HCT116 (cell line): ENCODE measurements around the gene CEP41. TPM values are rescaled to one million over a fixed set of nuclear protein-coding genes. Genes with fewer than 3 reads are reported as not detected.

Source experiments
- ATAC-seq: fragments of 200-7000 bp; cut with Tn5 transposase; 2 replicates; pipeline ENCODE4 v1.9.1; 2020; ENCODE audit warnings: mild to moderate bottlenecking, moderate library complexity
- BruUV-seq: library from RNA; stranded (reverse); fragments of 400-500 nt; replicated peaks from 2 replicates; lab custom pipeline; 2021; lab: Mats Ljungman, UMichigan
- CTCF ChIA-PET: fragments of 300-600 bp; sonication (Branson Sonifier 250); formaldehyde crosslinking; loops from one replicate; lab custom pipeline; 2021; ENCODE audit warnings: antibody characterized with exemption; lab: Charles Lee
- POLR2A ChIA-PET: fragments of 300-600, 350-600 bp; sonication (Branson Sonifier 250); formaldehyde crosslinking; loops from one replicate; lab custom pipeline; 2021; ENCODE audit warnings: antibody characterized with exemption; lab: Charles Lee
- RAD21 ChIA-PET, 2 experiments: fragments of 300-600 bp; sonication (Branson Sonifier 250); formaldehyde crosslinking; loops; one replicate each; lab custom pipeline; 2023; ENCODE audit warnings: low total read pairs in 2 of 2; ENCODE audit not compliant: uncharacterized antibody in 2 of 2, unreplicated experiment in 2 of 2, low non-redundant PET in 1 of 2; lab: Charles Lee
- DNase-seq: peaks from one replicate; pipeline ENCODE4 v3.0.0-alpha.2; 2010; ENCODE audit warnings: low read depth, low spot score
- H2AFZ ChIP-seq: fragments of 200-600 bp; shearing (Covaris generic), sonication (generic); 2 replicates; pipeline ENCODE4 v1.6.1; 2017; ENCODE audit warnings: low read depth, mixed run types, mixed read lengths, antibody characterized with exemption, low read length; ENCODE audit not compliant: poor library complexity, severe bottlenecking
- H3K27ac ChIP-seq: 2 replicates; pipeline ENCODE4 v1.5.1; 2012; ENCODE audit warnings: low read depth, low read length
- H3K27me3 ChIP-seq: fragments of 200-600 bp; sonication (generic); 2 replicates; pipeline ENCODE4 v1.6.1; 2016; ENCODE audit warnings: mixed run types, low read length, mixed read lengths; ENCODE audit not compliant: insufficient read depth
- H3K36me3 ChIP-seq, 2 experiments: fragments of 200-500 bp in 1 of 2; fragments of 200-600 bp in 1 of 2; sonication (Bioruptor generic) in 1 of 2; sonication (generic) in 1 of 2; 2 replicates each; pipeline versions ENCODE4 v1.5.1 to v1.6.1; 2014 to 2016; ENCODE audit warnings: low read length in 2 of 2, inconsistent platforms in 1 of 2, mixed read lengths in 1 of 2, mixed run types in 1 of 2; ENCODE audit not compliant: insufficient read depth in 2 of 2, control insufficient read depth in 1 of 2
- H3K4me1 ChIP-seq, 2 experiments: fragments of 200-600 bp in 1 of 2; sonication (generic) in 1 of 2; 2 replicates each; pipeline versions ENCODE4 v1.5.1 to v1.6.1; 2012 to 2017; ENCODE audit warnings: low read length in 2 of 2, inconsistent platforms in 1 of 2, mild to moderate bottlenecking in 1 of 2, mixed read lengths in 1 of 2, mixed run types in 1 of 2, moderate library complexity in 1 of 2; ENCODE audit not compliant: insufficient read depth in 2 of 2, control insufficient read depth in 1 of 2
- H3K4me2 ChIP-seq: fragments of 200-600 bp; sonication (generic); 2 replicates; pipeline ENCODE4 v1.6.1; 2017; ENCODE audit warnings: mixed run types, low read length, mixed read lengths
- H3K4me3 ChIP-seq, 2 experiments: fragments of 200-600 bp in 1 of 2; sonication (generic) in 1 of 2; replicated peaks in 1 of 2; 2 replicates each; pipeline ENCODE4 v1.5.1; 2011 to 2016; ENCODE audit warnings: low read length in 2 of 2, control low read depth in 1 of 2, low read depth in 1 of 2, mild to moderate bottlenecking in 1 of 2, mixed read lengths in 1 of 2, mixed run types in 1 of 2
- H3K79me2 ChIP-seq: fragments of 200-600 bp; sonication (generic); 2 replicates; pipeline ENCODE4 v1.6.1; 2017; ENCODE audit warnings: mild to moderate bottlenecking, mixed run types, low read length, moderate library complexity, mixed read lengths; ENCODE audit not compliant: insufficient read depth
- H3K9ac ChIP-seq: fragments of 200-600 bp; sonication (generic); 2 replicates; pipeline ENCODE4 v1.6.1; 2016; ENCODE audit warnings: low read length, mixed read lengths
- H3K9me2 ChIP-seq: fragments of 200-600 bp; sonication (generic), shearing (Covaris generic); 2 replicates; pipeline ENCODE4 v1.6.1; 2017; ENCODE audit warnings: mixed run types, mild to moderate bottlenecking, moderate library complexity; ENCODE audit not compliant: insufficient read depth
- H3K9me3 ChIP-seq, 2 experiments: fragments of 200-500 bp in 1 of 2; fragments of 200-600 bp in 1 of 2; sonication (Bioruptor generic) in 1 of 2; sonication (generic) in 1 of 2; 2 replicates each; pipeline ENCODE4 v1.6.1; 2014 to 2017; ENCODE audit warnings: low read length in 2 of 2, mixed read lengths in 2 of 2, inconsistent platforms in 1 of 2, low read depth in 1 of 2, mild to moderate bottlenecking in 1 of 2, mixed run types in 1 of 2, moderate library complexity in 1 of 2; ENCODE audit not compliant: control insufficient read depth in 1 of 2, insufficient read depth in 1 of 2
- H4K20me1 ChIP-seq: fragments of 200-600 bp; sonication (generic), shearing (Covaris generic); 2 replicates; pipeline ENCODE4 v1.6.1; 2017; ENCODE audit warnings: mixed run types, mild to moderate bottlenecking, moderate library complexity; ENCODE audit not compliant: insufficient read depth
- EGR1 ChIP-seq: IDR thresholded peaks from 2 replicates; pipeline ENCODE4 v1.6.1; 2012; ENCODE audit warnings: low read depth
- ELF1 ChIP-seq: IDR thresholded peaks from 2 replicates; pipeline ENCODE4 v1.6.1; 2012; ENCODE audit warnings: low read depth, borderline replicate concordance
- intact Hi-C: fragments of 100-400 bp; cut with micrococcal nuclease; formaldehyde crosslinking; loops from 2 replicates; pipeline ENCODE4 v1.10.0; 2022
- total RNA-seq: library from RNA; stranded (reverse); gene quantifications from one replicate; pipeline ENCODE4 v1.2.1, GENCODE V29; 2021; ENCODE audit not compliant: unreplicated experiment
- TF ChIP-seq, protein P1 (sequence below), 3 experiments: fragments of 200-600 bp in 1 of 3; sonication (generic) in 1 of 3; IDR thresholded peaks in 2 of 3; conservative IDR thresholded peaks in 1 of 3; 2 replicates each; pipeline ENCODE4 v1.5.1; 2012 to 2017; ENCODE audit warnings: low read depth in 2 of 3, low read length in 2 of 3, antibody characterized with exemption in 1 of 3, borderline replicate concordance in 1 of 3, control low read depth in 1 of 3, mild to moderate bottlenecking in 1 of 3, mixed read lengths in 1 of 3, mixed run types in 1 of 3, moderate library complexity in 1 of 3; ENCODE audit not compliant: insufficient read depth in 1 of 3

The CEP41 gene
- total RNA-seq, 1 experiment from 2014 or later: 13.6 TPM

DNA sequence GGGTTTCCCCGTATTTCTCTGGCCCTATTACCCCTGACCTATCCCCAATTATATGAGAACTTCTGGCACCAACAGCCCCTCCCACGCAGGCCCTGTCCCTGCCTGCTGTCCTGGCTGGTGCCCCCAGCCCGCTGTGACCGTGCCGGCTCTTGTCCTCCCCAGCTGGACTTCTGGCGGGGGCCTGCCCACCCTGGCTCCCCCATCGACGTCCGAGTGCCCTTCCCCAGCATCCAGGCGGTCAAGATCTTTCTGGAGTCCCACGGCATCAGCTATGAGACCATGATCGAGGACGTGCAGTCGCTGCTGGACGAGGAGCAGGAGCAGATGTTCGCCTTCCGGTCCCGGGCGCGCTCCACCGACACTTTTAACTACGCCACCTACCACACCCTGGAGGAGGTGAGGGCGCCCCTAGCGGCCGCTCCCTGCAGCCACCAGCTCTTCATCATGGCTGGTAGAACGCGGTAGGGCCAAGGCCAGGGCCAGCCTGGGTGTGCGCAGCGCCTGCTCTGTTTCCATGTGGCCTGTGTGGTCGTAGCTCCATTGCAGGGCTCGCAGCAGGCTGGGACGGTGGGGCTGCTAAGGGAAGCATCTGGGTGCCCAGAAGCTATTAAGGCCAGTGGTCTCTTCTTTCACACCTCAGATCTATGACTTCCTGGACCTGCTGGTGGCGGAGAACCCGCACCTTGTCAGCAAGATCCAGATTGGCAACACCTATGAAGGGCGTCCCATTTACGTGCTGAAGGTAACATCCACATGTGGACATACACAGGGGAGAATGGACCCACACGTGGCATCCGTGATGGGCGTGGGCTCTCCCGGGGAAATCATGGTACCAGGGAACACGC is 59.1 kb downstream of the CEP41 start:
- Histone ChIP-seq H3K4me2 (no peak overlapping the region), H3K9me3 (no peaks in the 10 kb centered on the region), H3K79me2 (no peaks in the 10 kb centered on the region), H3K4me1 (no peaks in the 10 kb centered on the region), H3K9me2 (no peaks in the 10 kb centered on the region)
- peak; percentile 69; the same call in 1 of the 2 replicates for ATAC-seq
- BruUV-seq: no TSS peak
- TF ChIP-seq, protein P1, sequence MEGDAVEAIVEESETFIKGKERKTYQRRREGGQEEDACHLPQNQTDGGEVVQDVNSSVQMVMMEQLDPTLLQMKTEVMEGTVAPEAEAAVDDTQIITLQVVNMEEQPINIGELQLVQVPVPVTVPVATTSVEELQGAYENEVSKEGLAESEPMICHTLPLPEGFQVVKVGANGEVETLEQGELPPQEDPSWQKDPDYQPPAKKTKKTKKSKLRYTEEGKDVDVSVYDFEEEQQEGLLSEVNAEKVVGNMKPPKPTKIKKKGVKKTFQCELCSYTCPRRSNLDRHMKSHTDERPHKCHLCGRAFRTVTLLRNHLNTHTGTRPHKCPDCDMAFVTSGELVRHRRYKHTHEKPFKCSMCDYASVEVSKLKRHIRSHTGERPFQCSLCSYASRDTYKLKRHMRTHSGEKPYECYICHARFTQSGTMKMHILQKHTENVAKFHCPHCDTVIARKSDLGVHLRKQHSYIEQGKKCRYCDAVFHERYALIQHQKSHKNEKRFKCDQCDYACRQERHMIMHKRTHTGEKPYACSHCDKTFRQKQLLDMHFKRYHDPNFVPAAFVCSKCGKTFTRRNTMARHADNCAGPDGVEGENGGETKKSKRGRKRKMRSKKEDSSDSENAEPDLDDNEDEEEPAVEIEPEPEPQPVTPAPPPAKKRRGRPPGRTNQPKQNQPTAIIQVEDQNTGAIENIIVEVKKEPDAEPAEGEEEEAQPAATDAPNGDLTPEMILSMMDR (IDR thresholded peaks at IDR 0.05 in 2 of 3, conservative IDR thresholded peaks at IDR 0.05 in 1 of 3; ENCODE audit: borderline replicate concordance in 1 of 3, insufficient read depth in 1 of 3, low read depth in 2 of 3, low read length in 2 of 3): peak in 2 of 3 experiments; percentile 33 to 41; a peak in 3 of 6 replicates
- no peak for TF ChIP-seq ELF1
- TF ChIP-seq, all 23 proteins: peak for 1
- H3K9ac ChIP-seq: no peak overlapping the region
- no peaks in the 10 kb centered on the region for H4K20me1 ChIP-seq
- no peak overlapping the region for H3K27ac ChIP-seq
- intact Hi-C loops: no loop called here
- DNase-seq: no peak
- H3K4me3 ChIP-seq: no peak overlapping the region
- no peaks in the 10 kb centered on the region for H3K27me3 ChIP-seq
- no peaks in the 10 kb centered on the region for H3K36me3 ChIP-seq
- ChIA-PET RAD21 (no interaction called here), CTCF (no interaction called here), POLR2A (interaction anchor here (0.6 kb wide), 1 partner anchor 59 kb away, joined by 4 read pairs; the partner anchor contains the start of gene CEP41)
- no peak overlapping the region for H2AFZ ChIP-seq

GRCh38 chr7:130380861-130381455 is 59.9 kb downstream of the CEP41 start:
- DNase-seq: no peak
- no peak overlapping the region for H3K27ac ChIP-seq
- H3K4me2 ChIP-seq: no peak overlapping the region
- no peak overlapping the region for H2AFZ ChIP-seq
- no peak overlapping the region for H3K4me3 ChIP-seq
- CTCF ChIA-PET: no interaction called here
- no peaks in the 10 kb centered on the region for H3K9me2 ChIP-seq
- no peaks in the 10 kb centered on the region for H3K27me3 ChIP-seq
- BruUV-seq: no TSS peak
- H3K9ac ChIP-seq: no peak overlapping the region
- no peak for TF ChIP-seq EGR1
- H3K4me1 ChIP-seq: no peaks in the 10 kb centered on the region
- H4K20me1 ChIP-seq: no peaks in the 10 kb centered on the region
- no peak for ATAC-seq
- no peaks in the 10 kb centered on the region for H3K79me2 ChIP-seq
- RAD21 ChIA-PET: no interaction called here
- POLR2A ChIA-PET: interaction anchor here (0.6 kb wide), 1 partner anchor 60 kb away, joined by 4 read pairs; the partner anchor contains the start of gene CEP41
- no peaks in the 10 kb centered on the region for H3K9me3 ChIP-seq
- intact Hi-C loops: no loop called here
- no peaks in the 10 kb centered on the region for H3K36me3 ChIP-seq
